LNCaP clone FGC (cell line): Measurements from ENCODE around the gene MARS1.

Experiments used
- DNase-seq: peaks from one replicate; pipeline ENCODE4 v3.0.0-alpha.2; 2011; ENCODE audit warnings: low read depth
- H3K4me3 ChIP-seq: 2 replicates; pipeline ENCODE4 v1.5.1; 2011; ENCODE audit warnings: mild to moderate bottlenecking, low read depth, low read length, control low read depth
- TF ChIP-seq, protein P1 (sequence below): IDR thresholded peaks from 2 replicates; pipeline ENCODE4 v1.5.1; 2012; ENCODE audit warnings: mild to moderate bottlenecking; ENCODE audit not compliant: control insufficient read depth, insufficient read depth; ENCODE audit errors: extremely low read depth

Gene MARS1

GRCh38 chr12:57476162-57476992, 11.5 kb upstream of the MARS1 start:
- TF ChIP-seq, protein P1, sequence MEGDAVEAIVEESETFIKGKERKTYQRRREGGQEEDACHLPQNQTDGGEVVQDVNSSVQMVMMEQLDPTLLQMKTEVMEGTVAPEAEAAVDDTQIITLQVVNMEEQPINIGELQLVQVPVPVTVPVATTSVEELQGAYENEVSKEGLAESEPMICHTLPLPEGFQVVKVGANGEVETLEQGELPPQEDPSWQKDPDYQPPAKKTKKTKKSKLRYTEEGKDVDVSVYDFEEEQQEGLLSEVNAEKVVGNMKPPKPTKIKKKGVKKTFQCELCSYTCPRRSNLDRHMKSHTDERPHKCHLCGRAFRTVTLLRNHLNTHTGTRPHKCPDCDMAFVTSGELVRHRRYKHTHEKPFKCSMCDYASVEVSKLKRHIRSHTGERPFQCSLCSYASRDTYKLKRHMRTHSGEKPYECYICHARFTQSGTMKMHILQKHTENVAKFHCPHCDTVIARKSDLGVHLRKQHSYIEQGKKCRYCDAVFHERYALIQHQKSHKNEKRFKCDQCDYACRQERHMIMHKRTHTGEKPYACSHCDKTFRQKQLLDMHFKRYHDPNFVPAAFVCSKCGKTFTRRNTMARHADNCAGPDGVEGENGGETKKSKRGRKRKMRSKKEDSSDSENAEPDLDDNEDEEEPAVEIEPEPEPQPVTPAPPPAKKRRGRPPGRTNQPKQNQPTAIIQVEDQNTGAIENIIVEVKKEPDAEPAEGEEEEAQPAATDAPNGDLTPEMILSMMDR: no peak
- no peak for DNase-seq
- no peak overlapping the region for H3K4me3 ChIP-seq

DNA sequence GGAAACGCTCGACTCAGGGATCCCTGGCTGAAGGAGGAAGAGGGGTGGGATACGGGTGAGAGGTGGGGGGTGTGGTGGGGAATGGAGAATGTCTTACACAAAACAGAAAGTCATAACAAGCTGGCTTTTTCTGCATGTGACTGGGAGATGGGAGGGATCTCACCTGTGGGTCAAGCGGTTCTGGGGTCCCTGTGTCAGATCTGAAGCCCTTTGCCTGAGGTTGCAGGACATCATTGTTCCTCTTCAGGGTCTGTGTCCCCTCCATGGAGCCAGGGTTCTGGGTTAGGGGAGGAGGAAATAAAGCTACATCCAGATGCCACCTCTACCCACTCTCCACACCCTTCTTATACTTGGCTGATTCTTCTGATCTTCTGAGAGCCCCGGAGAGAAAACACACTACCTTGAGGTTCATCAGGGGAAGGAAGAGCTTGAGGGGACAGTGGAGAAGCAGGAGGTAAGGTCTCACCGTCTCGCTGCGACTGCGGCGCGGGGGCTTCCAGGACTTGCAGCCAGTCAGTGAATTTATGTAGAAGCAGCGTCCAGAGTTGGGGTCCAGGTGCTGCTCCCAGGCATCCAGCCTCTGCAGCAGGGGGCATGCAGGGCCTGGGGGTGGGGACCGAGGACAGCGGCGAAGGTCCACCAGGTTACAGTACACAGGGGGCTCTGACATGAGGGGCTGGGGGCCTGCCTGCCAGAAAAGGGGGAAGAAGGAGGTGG, 10.7 kb upstream of the MARS1 start:
- TF ChIP-seq, protein P1: no peak
- no peak overlapping the region for H3K4me3 ChIP-seq
- no peak for DNase-seq

DNA sequence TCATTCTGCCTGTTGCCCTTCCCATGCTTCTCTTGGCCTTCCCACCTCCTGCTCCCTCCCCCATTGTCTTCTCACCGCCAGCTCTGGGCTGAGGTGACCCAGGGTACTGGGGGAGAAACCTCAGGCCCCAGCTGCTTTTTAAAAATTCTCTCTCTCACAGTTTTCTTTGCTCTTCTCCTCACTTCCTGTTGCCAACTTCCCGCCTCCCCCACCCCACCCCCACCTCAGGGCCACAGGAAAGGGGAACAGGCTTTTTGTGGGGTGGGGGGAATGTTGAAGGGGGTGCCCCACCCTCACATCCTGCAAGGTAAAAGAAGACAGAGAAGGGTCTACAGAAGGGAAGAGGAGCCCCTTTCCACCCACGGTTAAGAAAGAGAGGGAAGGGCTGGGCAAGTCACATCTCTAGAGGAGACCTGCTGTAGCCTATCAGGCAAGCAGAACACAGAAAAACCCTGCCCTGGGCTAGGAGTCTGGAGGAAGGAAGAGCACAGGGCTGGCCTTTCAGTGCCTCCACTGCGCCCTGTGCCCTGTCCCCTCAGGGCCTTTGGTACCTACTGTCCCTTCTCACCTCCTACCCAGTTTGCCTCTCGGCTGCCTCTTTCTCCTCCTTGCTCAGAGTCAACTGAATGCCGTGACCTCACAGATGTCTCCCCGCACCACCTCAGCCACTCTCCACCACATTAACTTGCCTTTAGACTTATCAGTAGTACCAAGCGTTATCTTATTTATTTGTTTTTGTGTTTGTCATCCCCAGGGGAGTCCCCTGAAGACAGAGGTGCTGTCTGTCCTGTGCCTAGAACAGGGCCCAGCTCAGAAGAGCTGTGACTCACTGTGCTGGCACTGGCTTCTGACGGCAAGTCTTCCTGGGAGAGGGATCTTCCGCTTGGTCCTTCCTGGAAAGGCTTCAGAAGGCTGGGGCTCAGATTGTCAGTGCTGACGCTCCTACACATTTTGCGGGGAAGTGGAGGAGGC, 9.9 kb upstream of the MARS1 start:
- H3K4me3 ChIP-seq: no peak overlapping the region
- DNase-seq: no peak
- TF ChIP-seq, protein P1: no peak

- H3K4me3 ChIP-seq: no peak overlapping the region
- TF ChIP-seq, protein P1: no peak
- DNase-seq: no peak
These were observed 8.9 kb upstream of the MARS1 start for GRCh38 chr12:57479043-57479375.

DNA sequence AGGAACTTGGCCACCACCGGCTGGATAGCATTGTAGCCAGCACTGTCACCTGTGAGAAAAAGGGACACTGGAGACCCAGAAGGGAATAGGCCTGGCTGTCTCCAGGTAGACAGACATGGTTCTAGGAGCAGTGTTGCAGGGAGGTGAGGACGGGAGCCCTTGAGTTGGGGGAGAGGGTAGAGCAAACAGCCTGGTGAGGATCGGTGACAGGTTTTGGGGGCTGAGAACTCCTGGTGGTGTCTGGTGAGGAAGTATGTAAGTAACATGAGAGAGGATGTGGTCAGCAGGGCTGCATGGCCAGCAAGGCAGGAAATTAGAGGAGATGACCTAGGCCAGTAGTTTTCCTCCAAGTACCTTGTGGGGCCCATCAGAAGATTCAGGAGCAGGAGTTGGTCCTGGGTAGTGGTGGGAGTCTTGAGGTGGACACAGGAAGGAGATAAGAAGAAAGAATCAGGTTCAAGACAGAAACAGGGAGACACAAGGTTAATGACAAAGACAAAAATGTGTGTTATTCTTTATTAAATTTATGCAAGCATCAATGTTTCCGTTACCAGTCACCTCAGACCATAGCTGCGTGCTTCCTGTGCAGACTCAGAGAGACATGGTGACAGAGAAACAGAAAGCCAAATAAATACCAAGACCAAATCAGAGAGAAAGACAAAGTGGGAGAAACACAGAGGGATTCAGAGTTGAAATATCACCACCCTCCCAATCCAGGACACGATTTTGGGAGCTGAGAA, 8.3 kb upstream of the MARS1 start, which contains the start of gene ARHGAP9:
Gene ARHGAP9, minus strand, starts transcription at position 491 of the 740 bp plus-strand sequence. Its CDS starts 460 bp downstream, at position 31.
- TF ChIP-seq, protein P1: no peak
- no peak for DNase-seq
- no peak within 1 kb of the TSS for H3K4me3 ChIP-seq

DNA sequence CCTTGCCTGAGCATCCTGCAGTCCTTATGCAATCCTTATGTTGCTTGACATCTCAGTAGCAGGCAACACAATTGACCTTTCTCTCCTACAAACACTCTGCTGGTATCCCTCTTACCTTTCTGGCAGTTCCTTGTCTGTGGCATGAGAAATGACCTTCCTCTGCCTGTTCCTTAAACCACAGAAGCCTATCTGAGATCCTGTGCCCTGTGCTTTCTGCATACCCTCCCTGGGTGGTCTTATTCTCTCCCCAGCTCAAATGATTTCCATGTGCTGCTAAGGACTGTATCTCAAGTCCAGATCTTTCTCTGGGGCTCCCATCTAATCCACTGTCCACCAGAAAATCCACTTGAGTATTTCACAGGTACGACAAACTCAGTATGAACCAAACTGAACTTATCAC, 6.2 kb upstream of the MARS1 start:
- H3K4me3 ChIP-seq: no peak overlapping the region
- TF ChIP-seq, protein P1: no peak
- DNase-seq: no peak
